Measurements from ENCODE around the gene CDK11A.
"Not testable (repeated sequence)": the region's sequence is repeated elsewhere in the genome, so short reads cannot be mapped to it uniquely, and the experiment has no call there.

The CDK11A gene

GRCh38 chr1:1724035-1724864 is at the start of gene CDK11A:
TSS of gene CDK11A (minus strand) at chr1:1724357. CDS start at chr1:1722818, 1,539 bp downstream.
- peak; percentile 96 for DNase-seq (ENCODE audit: low read depth, low spot score)
- H3K36me3 ChIP-seq (ENCODE audit: control insufficient read depth, insufficient read depth, low read length); H3K4me1 ChIP-seq (ENCODE audit: control insufficient read depth, insufficient read depth, low read length); H3K9me3 ChIP-seq (ENCODE audit: control insufficient read depth, insufficient read depth, low read length); H3K27ac ChIP-seq (ENCODE audit: low read length); H3K27me3 ChIP-seq (ENCODE audit: control insufficient read depth, insufficient read depth, low read length): not testable (repeated sequence)
- WGBS (ENCODE audit: insufficient coverage, insufficient read length) = no CpG with 5 or more reads among the region's 78 CpGs
- H3K4me3 ChIP-seq (ENCODE audit: low read length) = peak within 1 kb of the TSS; percentile 84; the same call in 1 of the 2 replicates

DNA sequence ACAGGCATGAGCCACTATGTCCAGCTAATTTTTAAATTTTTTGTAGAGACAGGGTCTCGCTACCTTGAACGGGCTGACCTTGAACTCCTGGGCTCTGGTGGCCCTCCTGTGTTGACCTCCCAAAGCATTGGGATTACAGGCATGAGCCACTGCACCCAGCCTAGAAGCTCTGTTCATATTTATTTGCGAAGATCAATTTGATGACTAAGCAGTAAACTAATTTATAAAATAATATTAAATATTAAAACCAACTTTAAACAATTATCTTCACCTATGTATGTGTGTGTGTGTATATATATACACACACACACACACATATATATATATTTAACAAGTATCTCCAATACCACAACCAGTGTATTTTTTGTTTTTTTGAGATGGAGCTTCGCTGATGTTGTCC is 49.7 kb upstream of the CDK11A start:
- Histone ChIP-seq H3K4me1 (ENCODE audit: control insufficient read depth, insufficient read depth, low read length) (peaks cover 2% of the 10 kb centered on the region; the same call in 1 of the 2 replicates), H3K4me3 (ENCODE audit: low read length) (no peak overlapping the region), H3K9me3 (ENCODE audit: control insufficient read depth, insufficient read depth, low read length) (no peaks in the 10 kb centered on the region), H3K27me3 (ENCODE audit: control insufficient read depth, insufficient read depth, low read length) (no peaks in the 10 kb centered on the region), H3K36me3 (ENCODE audit: control insufficient read depth, insufficient read depth, low read length) (no peaks in the 10 kb centered on the region), H3K27ac (ENCODE audit: low read length) (no peak overlapping the region)
- WGBS (ENCODE audit: insufficient coverage, insufficient read length) = no CpG with 5 or more reads among the region's 4 CpGs
- no peak for DNase-seq (ENCODE audit: low read depth, low spot score)

DNA sequence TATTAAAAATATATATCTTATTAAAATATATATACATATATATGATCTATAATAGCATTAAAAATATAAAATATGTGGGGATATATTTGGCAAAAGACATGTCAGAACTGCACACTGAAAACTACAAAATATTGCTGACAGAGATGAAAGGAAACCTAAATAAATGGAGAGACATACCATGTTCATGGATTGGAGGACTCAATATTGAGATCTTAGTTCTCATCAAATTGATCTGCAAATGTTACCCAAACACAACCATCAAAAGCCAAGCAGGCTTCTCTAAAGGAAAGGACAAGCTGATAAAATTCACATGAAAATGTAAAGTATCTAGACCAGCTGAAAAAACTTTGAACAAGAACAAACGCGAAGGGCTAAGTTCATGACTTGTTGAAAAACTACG is 46.9 kb upstream of the CDK11A start:
- Histone ChIP-seq H3K27me3 (ENCODE audit: control insufficient read depth, insufficient read depth, low read length) (no peaks in the 10 kb centered on the region), H3K36me3 (ENCODE audit: control insufficient read depth, insufficient read depth, low read length) (no peaks in the 10 kb centered on the region), H3K4me3 (ENCODE audit: low read length) (no peak overlapping the region), H3K9me3 (ENCODE audit: control insufficient read depth, insufficient read depth, low read length) (no peaks in the 10 kb centered on the region), H3K27ac (ENCODE audit: low read length) (no peak overlapping the region), H3K4me1 (ENCODE audit: control insufficient read depth, insufficient read depth, low read length) (no peaks in the 10 kb centered on the region)
- no CpG with 5 or more reads among the region's 3 CpGs for WGBS (ENCODE audit: insufficient coverage, insufficient read length)
- DNase-seq (ENCODE audit: low read depth, low spot score) = no peak

DNA sequence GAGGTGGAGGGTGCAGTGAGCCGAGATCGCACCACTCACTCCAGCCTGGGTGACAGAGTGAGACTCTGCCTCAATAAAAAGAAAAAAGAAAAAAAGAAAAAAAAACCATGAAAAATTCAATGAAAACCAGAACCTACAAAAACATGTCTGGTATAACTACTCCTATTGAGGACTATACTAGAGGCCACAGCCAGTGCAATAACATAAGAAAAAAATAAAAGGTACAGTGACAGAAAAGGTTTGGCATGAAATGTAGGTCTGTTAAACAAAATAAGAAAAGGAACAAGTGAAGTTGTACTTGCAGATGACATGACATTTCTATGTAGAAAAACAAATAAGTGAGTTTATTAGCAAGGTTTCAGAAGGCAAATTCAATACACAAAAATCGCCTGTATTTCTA is 45.9 kb upstream of the CDK11A start:
- no CpG with 5 or more reads among the region's 3 CpGs for WGBS (ENCODE audit: insufficient coverage, insufficient read length)
- no peaks in the 10 kb centered on the region for H3K4me1 ChIP-seq (ENCODE audit: control insufficient read depth, insufficient read depth, low read length)

DNA sequence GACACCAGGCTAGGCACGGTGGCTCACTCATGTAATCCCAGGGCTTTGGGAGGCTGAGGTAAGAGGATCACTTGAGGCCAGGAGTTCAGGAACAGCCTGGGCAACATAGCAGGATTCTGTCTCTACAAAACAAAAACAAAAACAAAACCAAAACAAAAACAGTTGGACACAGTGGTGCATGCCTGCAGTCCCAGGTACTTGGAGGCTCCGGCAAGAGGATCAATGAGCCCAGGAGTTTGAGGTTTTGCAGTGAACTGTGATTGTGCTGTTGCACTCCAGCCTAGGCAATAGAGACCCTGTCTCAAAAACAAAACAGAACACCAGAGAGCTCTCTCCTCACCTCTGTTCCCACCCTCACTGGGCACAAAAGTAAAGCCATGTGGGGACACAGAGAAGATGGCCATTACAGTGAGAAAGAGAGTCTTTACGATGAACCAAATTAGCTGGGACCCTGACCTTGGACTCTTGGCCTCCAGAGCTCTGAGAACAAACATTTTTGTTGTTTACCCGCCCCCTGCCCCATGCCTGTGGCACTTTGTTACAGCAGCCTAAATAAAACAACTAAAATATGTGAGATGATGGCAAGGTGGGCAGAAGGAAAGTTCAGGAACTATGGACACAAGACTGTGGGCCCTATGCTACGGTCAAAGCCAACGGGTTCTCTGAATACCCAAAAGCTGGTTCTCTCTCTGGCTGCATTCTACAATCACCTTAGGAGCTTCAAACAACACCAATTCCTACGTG is 44.3 kb upstream of the CDK11A start:
- Histone ChIP-seq H3K36me3 (ENCODE audit: control insufficient read depth, insufficient read depth, low read length) (peaks cover 11% of the 10 kb centered on the region), H3K27me3 (ENCODE audit: control insufficient read depth, insufficient read depth, low read length) (no peaks in the 10 kb centered on the region), H3K4me3 (ENCODE audit: low read length) (no peak overlapping the region), H3K4me1 (ENCODE audit: control insufficient read depth, insufficient read depth, low read length) (no peaks in the 10 kb centered on the region), H3K9me3 (ENCODE audit: control insufficient read depth, insufficient read depth, low read length) (no peaks in the 10 kb centered on the region), H3K27ac (ENCODE audit: low read length) (no peak overlapping the region)
- DNase-seq (ENCODE audit: low read depth, low spot score) = no peak
- WGBS (ENCODE audit: insufficient coverage, insufficient read length) = no CpG with 5 or more reads among the region's 7 CpGs

More for the DNA sequence above, 45.9 kb upstream of the CDK11A start:
- Histone ChIP-seq H3K36me3 (ENCODE audit: control insufficient read depth, insufficient read depth, low read length) (peaks cover under 1% of the 10 kb centered on the region; the same call in 1 of the 2 replicates), H3K9me3 (ENCODE audit: control insufficient read depth, insufficient read depth, low read length) (no peaks in the 10 kb centered on the region), H3K27ac (ENCODE audit: low read length) (no peak overlapping the region), H3K27me3 (ENCODE audit: control insufficient read depth, insufficient read depth, low read length) (no peaks in the 10 kb centered on the region), H3K4me3 (ENCODE audit: low read length) (no peak overlapping the region)
- no peak for DNase-seq (ENCODE audit: low read depth, low spot score)

DNA sequence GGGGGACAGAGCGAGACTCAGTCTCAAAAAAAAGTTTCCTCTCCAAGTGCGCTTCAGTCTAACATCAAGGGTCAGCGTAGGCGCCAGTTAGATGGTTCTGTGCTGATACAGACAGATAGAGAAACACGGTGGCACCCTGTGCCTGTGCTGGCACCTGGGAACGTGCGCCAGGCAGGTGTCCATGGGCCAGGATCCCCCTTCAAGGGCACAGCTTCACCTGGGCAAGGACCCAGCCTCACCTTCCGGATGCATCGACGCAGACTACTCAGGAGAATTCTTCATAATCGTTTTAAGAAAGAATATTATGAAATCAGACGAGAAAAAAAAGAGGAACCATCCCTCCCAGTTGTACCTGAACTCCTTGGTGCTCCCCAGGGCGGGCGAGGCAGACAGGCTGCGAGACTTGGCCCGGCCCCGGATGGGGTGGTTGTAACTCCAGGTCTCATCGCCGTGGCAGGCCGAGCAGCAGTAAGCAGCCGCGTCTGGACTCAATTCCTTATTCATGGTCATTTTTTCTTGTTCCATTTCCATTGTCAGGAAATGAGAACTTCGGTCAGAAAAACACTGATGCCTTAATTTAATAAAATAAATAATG is 40.8 kb upstream of the CDK11A start:
- Histone ChIP-seq H3K4me3 (ENCODE audit: low read length) (no peak overlapping the region), H3K27ac (ENCODE audit: low read length) (no peak overlapping the region), H3K9me3 (ENCODE audit: control insufficient read depth, insufficient read depth, low read length) (no peaks in the 10 kb centered on the region), H3K27me3 (ENCODE audit: control insufficient read depth, insufficient read depth, low read length) (no peaks in the 10 kb centered on the region), H3K4me1 (ENCODE audit: control insufficient read depth, insufficient read depth, low read length) (no peaks in the 10 kb centered on the region), H3K36me3 (ENCODE audit: control insufficient read depth, insufficient read depth, low read length) (peaks cover 28% of the 10 kb centered on the region)
- DNase-seq (ENCODE audit: low read depth, low spot score) = no peak
- WGBS (ENCODE audit: insufficient coverage, insufficient read length) = no CpG with 5 or more reads among the region's 23 CpGs

DNA sequence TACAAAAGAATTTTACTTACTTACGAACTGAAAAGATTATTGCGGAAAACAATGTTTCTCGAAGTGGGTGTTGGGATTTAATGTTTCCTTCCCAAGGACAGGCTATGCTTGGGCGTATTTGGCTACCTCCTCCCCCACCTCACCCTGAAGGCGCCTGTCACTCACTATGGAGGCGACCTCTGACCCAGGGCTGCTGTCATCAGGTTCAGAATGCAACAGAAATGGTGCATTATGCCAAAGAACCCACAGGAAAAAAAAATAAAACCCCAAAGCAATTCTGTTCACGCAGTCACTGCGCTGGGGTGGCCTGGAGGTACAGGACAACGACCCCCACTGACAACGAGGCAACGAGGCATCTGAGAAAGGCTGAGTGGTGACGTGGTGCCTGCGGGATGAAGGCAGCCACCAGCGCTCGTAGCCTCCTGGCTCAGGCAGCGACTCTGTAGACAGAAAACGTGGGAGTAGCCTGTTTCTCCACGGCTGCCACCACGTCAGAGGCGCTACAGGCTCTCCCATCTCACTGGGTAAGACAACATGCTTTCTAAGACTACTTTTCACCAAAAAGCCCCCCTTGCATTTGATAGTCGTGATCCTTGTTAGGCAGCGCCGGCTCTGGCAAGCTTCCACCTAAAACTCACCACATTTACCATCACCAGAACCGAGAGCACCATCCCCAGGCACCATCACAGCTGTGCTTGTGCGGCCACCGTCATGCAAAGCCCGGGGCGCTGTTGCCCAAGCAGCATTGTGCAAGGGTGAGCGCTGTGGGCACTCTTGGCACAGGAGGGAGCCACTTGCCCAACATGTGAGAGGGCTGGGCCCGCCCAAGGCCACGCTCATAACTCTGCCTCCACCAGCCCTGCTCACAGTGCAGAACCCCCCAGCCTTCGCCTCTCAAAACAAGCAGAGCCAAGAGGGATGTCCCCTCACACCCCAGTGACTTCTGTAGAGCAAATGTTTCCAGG is 39.8 kb upstream of the CDK11A start:
- no peaks in the 10 kb centered on the region for H3K9me3 ChIP-seq (ENCODE audit: control insufficient read depth, insufficient read depth, low read length)
- peaks cover 37% of the 10 kb centered on the region for H3K36me3 ChIP-seq (ENCODE audit: control insufficient read depth, insufficient read depth, low read length)
- H3K27ac ChIP-seq (ENCODE audit: low read length) = no peak overlapping the region
- WGBS (ENCODE audit: insufficient coverage, insufficient read length) = no CpG with 5 or more reads among the region's 32 CpGs
- DNase-seq (ENCODE audit: low read depth, low spot score) = no peak
- no peaks in the 10 kb centered on the region for H3K4me1 ChIP-seq (ENCODE audit: control insufficient read depth, insufficient read depth, low read length)
- H3K4me3 ChIP-seq (ENCODE audit: low read length) = no peak overlapping the region
- H3K27me3 ChIP-seq (ENCODE audit: control insufficient read depth, insufficient read depth, low read length) = no peaks in the 10 kb centered on the region

GRCh38 chr1:1761504-1762376 is 37.6 kb upstream of the CDK11A start:
- Histone ChIP-seq H3K27ac (ENCODE audit: low read length) (no peak overlapping the region), H3K4me3 (ENCODE audit: low read length) (no peak overlapping the region), H3K27me3 (ENCODE audit: control insufficient read depth, insufficient read depth, low read length) (no peaks in the 10 kb centered on the region), H3K4me1 (ENCODE audit: control insufficient read depth, insufficient read depth, low read length) (no peaks in the 10 kb centered on the region), H3K9me3 (ENCODE audit: control insufficient read depth, insufficient read depth, low read length) (no peaks in the 10 kb centered on the region), H3K36me3 (ENCODE audit: control insufficient read depth, insufficient read depth, low read length) (peaks cover 42% of the 10 kb centered on the region)
- WGBS (ENCODE audit: insufficient coverage, insufficient read length) = no CpG with 5 or more reads among the region's 23 CpGs
- no peak for DNase-seq (ENCODE audit: low read depth, low spot score)

- WGBS (ENCODE audit: insufficient coverage, insufficient read length) = no CpG with 5 or more reads among the region's 10 CpGs
- DNase-seq (ENCODE audit: low read depth, low spot score) = no peak
- H3K4me3 ChIP-seq (ENCODE audit: low read length) = no peak overlapping the region
- H3K27ac ChIP-seq (ENCODE audit: low read length) = no peak overlapping the region
- H3K36me3 ChIP-seq (ENCODE audit: control insufficient read depth, insufficient read depth, low read length) = peaks cover 51% of the 10 kb centered on the region
- no peaks in the 10 kb centered on the region for H3K9me3 ChIP-seq (ENCODE audit: control insufficient read depth, insufficient read depth, low read length)
- no peaks in the 10 kb centered on the region for H3K27me3 ChIP-seq (ENCODE audit: control insufficient read depth, insufficient read depth, low read length)
- no peaks in the 10 kb centered on the region for H3K4me1 ChIP-seq (ENCODE audit: control insufficient read depth, insufficient read depth, low read length)
These were observed 36.6 kb upstream of the CDK11A start for GRCh38 chr1:1760715-1761114.
